ENCODE data around the gene CDC25A. TPM values are rescaled to one million over a fixed set of nuclear protein-coding genes. Genes with fewer than 3 reads are reported as not detected.

Gene CDC25A
- total and polyA plus RNA-seq, 2 of the 13 experiments (the other 11 are each of a cell fraction or from before 2014, with no cell fraction given): 7.9 to 45.4 TPM

- DNase-seq (ENCODE audit: low spot score) (no peak), FAIRE-seq (no peak), ATAC-seq (no peak)
- H3K36me3 ChIP-seq (replicated peaks in 1 of 2; ENCODE audit: control insufficient read depth in 1 of 2, insufficient read depth in 2 of 2, low read length in 2 of 2): peaks cover 2 to 55% of the 10 kb centered on the region in 2 experiments; a peak in 4 of 5 replicates
- no peak overlapping the region for H3K27ac ChIP-seq (ENCODE audit: extremely low read length, insufficient read depth, low read length)
- no peak overlapping the region for H2AFZ ChIP-seq (ENCODE audit: low read length)
- H3K4me1 ChIP-seq (ENCODE audit: insufficient read depth, low read length): peaks cover 69% of the 10 kb centered on the region
- no peaks in the 10 kb centered on the region for H3K27me3 ChIP-seq (ENCODE audit: control insufficient read depth in 1 of 2, insufficient read depth in 2 of 2, low read length in 2 of 2)
- H3K79me2 ChIP-seq (ENCODE audit: insufficient read depth, low read length): peaks cover 48% of the 10 kb centered on the region
- 95% methylated on average over 4 of the region's 4 CpGs for WGBS (ENCODE audit: low lambda C conversion rate)
- CTCF ChIA-PET (ENCODE audit: low intra/inter-chr PET ratio, low total read pairs): no interaction called here
- BruUV-seq (replicated peaks): no TSS peak
- H3K4me3 ChIP-seq (replicated peaks in 1 of 3; ENCODE audit: insufficient read depth in 1 of 3, low read depth in 2 of 3, low read length in 3 of 3): no peak overlapping the region
- in situ Hi-C loops (cut with HindIII; ENCODE audit: extremely low pct_ligation_motif_present, low pct_unique_long_range_greater_than_20kb): no loop called here
- H3K4me2 ChIP-seq (ENCODE audit: low read depth, low read length): no peak overlapping the region
- H3K9ac ChIP-seq (ENCODE audit: insufficient read depth, low read depth, low read length): no peak overlapping the region
- POLR2A ChIA-PET: no interaction called here
- no peak for TF ChIP-seq RAD21 (CRISPR knock-in tag; IDR thresholded peaks at IDR 0.05)
- TF ChIP-seq ZKSCAN1 (IDR thresholded peaks at IDR 0.05; ENCODE audit: low read length): no peak
- no peak for TF ChIP-seq JUND (CRISPR knock-in tag; IDR thresholded peaks at IDR 0.05)
- TF ChIP-seq ZNF530 (CRISPR knock-in tag; IDR thresholded peaks at IDR 0.05; ENCODE audit: low read depth): no peak
- TF ChIP-seq TRIM22 (IDR thresholded peaks at IDR 0.05): no peak
- no peak for TF ChIP-seq ZNF317 (CRISPR knock-in tag; IDR thresholded peaks at IDR 0.05)
- no peak for TF ChIP-seq ZNF768 (CRISPR knock-in tag; IDR thresholded peaks at IDR 0.05)
- no peak for TF ChIP-seq ZNF775 (CRISPR knock-in tag; IDR thresholded peaks at IDR 0.05; ENCODE audit: borderline replicate concordance)
- no peak for TF ChIP-seq ZNF484 (CRISPR knock-in tag; IDR thresholded peaks at IDR 0.05; ENCODE audit: borderline replicate concordance, low read depth)
- no peak for TF ChIP-seq ZBTB37 (CRISPR knock-in tag; IDR thresholded peaks at IDR 0.05)
- TF ChIP-seq ZSCAN5A (CRISPR knock-in tag; IDR thresholded peaks at IDR 0.05; ENCODE audit: borderline replicate concordance): no peak
- TF ChIP-seq WIZ (CRISPR knock-in tag; IDR thresholded peaks at IDR 0.05): no peak
- no peak for TF ChIP-seq KLF11 (CRISPR knock-in tag; IDR thresholded peaks at IDR 0.05)
- no peak for TF ChIP-seq ZNF12 (CRISPR knock-in tag; IDR thresholded peaks at IDR 0.05)
- TF ChIP-seq PRDM10 (CRISPR knock-in tag; IDR thresholded peaks at IDR 0.05; ENCODE audit: low read depth): no peak
- no peak for TF ChIP-seq ATAD3A (CRISPR knock-in tag; IDR thresholded peaks at IDR 0.05)
- no peak for TF ChIP-seq RCOR2 (CRISPR knock-in tag; IDR thresholded peaks at IDR 0.05)
- TF ChIP-seq TOPORS (CRISPR knock-in tag; IDR thresholded peaks at IDR 0.05): no peak
- intact Hi-C loops (cut with micrococcal nuclease; ENCODE audit: unreplicated experiment): no loop called here
- no peaks in the 10 kb centered on the region for H4K20me1 ChIP-seq (ENCODE audit: insufficient read depth, low read length)
- H3K9me3 ChIP-seq (ENCODE audit: low read length): no peaks in the 10 kb centered on the region
Observed at GRCh38 chr3:48185129-48185528, 3.1 kb downstream of the CDC25A start.
